Peyer's patch (tissue), 4 donors: ENCODE measurements around the gene GRN. TPM values are rescaled to one million over a fixed set of nuclear protein-coding genes. Genes with fewer than 3 reads are reported as not detected.
A peak's percentile ranks its signal among the peaks of the same experiment; 100 is the strongest.

Experiments used
- DNase-seq, 3 donors: peaks; one replicate each; pipeline ENCODE4 v3.0.0-alpha.2; 2017 to 2019
- H3K27ac ChIP-seq, 4 donors: fragments of 200-600 bp; sonication (generic); one replicate each; pipeline ENCODE4 v1.5.1; 2016 to 2019
- H3K27me3 ChIP-seq, 2 donors: fragments of 200-600 bp; sonication (generic); one replicate each; pipeline ENCODE4 v1.5.1; 2019
- H3K36me3 ChIP-seq, 3 donors: fragments of 200-600 bp; sonication (generic); one replicate each; pipeline ENCODE4 v1.5.1; 2016 to 2019
- H3K4me1 ChIP-seq, 4 donors: fragments of 200-600 bp; sonication (generic); one replicate each; pipeline ENCODE4 v1.5.1; 2016 to 2019
- H3K4me3 ChIP-seq, 4 donors: fragments of 200-600 bp; sonication (generic); 1 replicate in 3 of 4; 2 replicates in 1 of 4; pipeline ENCODE4 v1.5.1; 2016 to 2019; ENCODE audit warnings: mild to moderate bottlenecking in 1 of 4
- H3K9me3 ChIP-seq, 4 donors: fragments of 200-600 bp; sonication (generic); one replicate each; pipeline ENCODE4 v1.5.1; 2016 to 2019; ENCODE audit warnings: mild to moderate bottlenecking in 1 of 4
- POLR2A ChIP-seq, 2 donors: fragments of 450-650 bp; IDR thresholded peaks; one replicate each; pipeline ENCODE4 v1.5.1; 2017; ENCODE audit warnings: antibody characterized with exemption in 2 of 2, mild to moderate bottlenecking in 2 of 2, moderate library complexity in 2 of 2
- total RNA-seq, 4 donors: library from RNA; depleted of rRNA; stranded (reverse); fragments of >200 nt; gene quantifications; one replicate each; pipeline ENCODE4 v1.1.0, GENCODE V29; 2016
- TF ChIP-seq, protein P1 (sequence below), 6 experiments: fragments of 450-650 bp in 4 of 6; fragments of 200-600 bp in 2 of 6; sonication (generic) in 1 of 6; IDR thresholded peaks; one replicate each; pipeline ENCODE4 v1.5.1; 2017 to 2019; ENCODE audit warnings: antibody characterized with exemption in 6 of 6, mild to moderate bottlenecking in 3 of 6, moderate library complexity in 1 of 6

GRN gene
- total RNA-seq, 4 donors from 2014 or later, result 145 to 678 (median 492) TPM

DNA sequence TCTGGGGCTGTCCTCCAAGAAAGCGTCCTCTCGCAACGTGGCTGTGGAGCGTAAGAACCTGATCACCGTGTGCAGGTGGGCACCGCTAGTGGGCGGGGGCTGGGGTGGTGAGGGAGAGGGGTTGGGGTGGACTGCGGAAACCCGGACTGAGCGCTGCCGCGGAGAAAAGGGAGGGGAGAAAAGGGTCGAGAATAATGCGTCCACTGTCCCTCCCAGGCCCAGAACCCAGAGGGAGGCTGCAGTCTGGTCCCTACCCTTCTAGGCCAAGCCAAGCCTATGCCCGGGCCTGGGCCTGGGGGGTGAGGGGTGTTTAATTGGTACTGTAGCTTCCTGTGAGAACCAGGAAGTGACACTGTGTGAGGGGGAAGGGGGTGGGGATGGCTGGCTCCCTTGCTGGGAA is 36.2 kb upstream of the GRN start:
- Histone ChIP-seq H3K36me3 (no peaks in the 10 kb centered on the region), H3K27me3 (no peaks in the 10 kb centered on the region), H3K27ac (no peak overlapping the region), H3K9me3 (no peaks in the 10 kb centered on the region), H3K4me1 (peaks cover 0 to 21% (median 11%) of the 10 kb centered on the region in 4 donors), H3K4me3 (peak overlapping the region; percentile 9 to 50 (median 36))
- no peak for DNase-seq
- no peak for TF ChIP-seq POLR2A (IDR thresholded peaks at IDR 0.05)
- TF ChIP-seq, protein P1, sequence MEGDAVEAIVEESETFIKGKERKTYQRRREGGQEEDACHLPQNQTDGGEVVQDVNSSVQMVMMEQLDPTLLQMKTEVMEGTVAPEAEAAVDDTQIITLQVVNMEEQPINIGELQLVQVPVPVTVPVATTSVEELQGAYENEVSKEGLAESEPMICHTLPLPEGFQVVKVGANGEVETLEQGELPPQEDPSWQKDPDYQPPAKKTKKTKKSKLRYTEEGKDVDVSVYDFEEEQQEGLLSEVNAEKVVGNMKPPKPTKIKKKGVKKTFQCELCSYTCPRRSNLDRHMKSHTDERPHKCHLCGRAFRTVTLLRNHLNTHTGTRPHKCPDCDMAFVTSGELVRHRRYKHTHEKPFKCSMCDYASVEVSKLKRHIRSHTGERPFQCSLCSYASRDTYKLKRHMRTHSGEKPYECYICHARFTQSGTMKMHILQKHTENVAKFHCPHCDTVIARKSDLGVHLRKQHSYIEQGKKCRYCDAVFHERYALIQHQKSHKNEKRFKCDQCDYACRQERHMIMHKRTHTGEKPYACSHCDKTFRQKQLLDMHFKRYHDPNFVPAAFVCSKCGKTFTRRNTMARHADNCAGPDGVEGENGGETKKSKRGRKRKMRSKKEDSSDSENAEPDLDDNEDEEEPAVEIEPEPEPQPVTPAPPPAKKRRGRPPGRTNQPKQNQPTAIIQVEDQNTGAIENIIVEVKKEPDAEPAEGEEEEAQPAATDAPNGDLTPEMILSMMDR (IDR thresholded peaks at IDR 0.05), result no peak

DNA sequence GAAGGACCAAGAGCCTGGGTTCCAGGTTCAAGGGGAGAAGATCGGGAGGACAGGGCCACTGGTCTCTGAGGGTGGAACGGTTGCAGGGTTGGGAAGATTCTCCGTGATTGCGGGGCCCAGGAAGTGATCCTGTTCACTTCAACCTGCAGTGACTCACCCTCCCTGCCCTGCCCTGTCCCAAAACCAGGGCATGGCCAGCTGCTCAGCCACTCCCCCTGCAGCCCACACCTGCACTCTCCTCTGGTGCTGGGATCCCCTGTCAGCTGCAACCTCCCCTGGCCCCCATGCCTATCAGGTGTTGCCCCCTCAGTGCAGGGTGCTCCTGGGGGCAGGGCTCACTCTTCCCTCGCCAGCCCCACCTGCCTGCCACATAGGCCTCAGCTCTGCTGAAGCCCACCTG is 35.6 kb upstream of the GRN start:
- TF ChIP-seq, protein P1 (IDR thresholded peaks at IDR 0.05), result no peak
- no peak for TF ChIP-seq POLR2A (IDR thresholded peaks at IDR 0.05)
- Histone ChIP-seq H3K9me3 (no peaks in the 10 kb centered on the region), H3K36me3 (no peaks in the 10 kb centered on the region), H3K4me3 (no peak overlapping the region), H3K27me3 (peaks cover 0 to 2% of the 10 kb centered on the region in 2 donors), H3K4me1 (peaks cover 0 to 21% (median 11%) of the 10 kb centered on the region in 4 donors), H3K27ac (no peak overlapping the region)
- no peak for DNase-seq

DNA sequence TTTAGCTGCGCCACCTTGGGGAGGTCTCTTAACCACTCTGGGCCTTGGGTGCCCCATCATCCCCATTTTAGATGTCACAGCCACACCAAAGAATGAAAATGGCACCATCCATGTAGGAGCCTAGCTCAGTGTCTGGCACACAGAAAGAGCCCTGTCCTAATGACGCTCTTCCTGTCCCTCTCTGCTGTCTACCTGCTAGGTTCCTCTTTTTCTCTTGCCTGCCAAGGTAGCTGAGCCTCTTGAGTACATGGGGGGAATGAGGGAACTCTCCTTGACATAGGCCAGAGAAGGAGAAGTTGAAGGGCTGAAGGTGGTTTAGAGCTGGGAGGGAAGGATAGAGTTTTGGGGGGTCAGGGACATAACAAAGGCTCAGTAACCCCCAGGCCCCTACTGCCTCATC is 34.9 kb upstream of the GRN start:
- Histone ChIP-seq H3K27me3 (peaks cover 0 to 9% of the 10 kb centered on the region in 2 donors), H3K4me3 (no peak overlapping the region), H3K4me1 (peaks cover 0 to 26% (median 14%) of the 10 kb centered on the region in 4 donors), H3K27ac (no peak overlapping the region), H3K9me3 (no peaks in the 10 kb centered on the region), H3K36me3 (no peaks in the 10 kb centered on the region)
- no peak for DNase-seq
- TF ChIP-seq, protein P1 (IDR thresholded peaks at IDR 0.05), result no peak
- TF ChIP-seq POLR2A (IDR thresholded peaks at IDR 0.05), result no peak

DNA sequence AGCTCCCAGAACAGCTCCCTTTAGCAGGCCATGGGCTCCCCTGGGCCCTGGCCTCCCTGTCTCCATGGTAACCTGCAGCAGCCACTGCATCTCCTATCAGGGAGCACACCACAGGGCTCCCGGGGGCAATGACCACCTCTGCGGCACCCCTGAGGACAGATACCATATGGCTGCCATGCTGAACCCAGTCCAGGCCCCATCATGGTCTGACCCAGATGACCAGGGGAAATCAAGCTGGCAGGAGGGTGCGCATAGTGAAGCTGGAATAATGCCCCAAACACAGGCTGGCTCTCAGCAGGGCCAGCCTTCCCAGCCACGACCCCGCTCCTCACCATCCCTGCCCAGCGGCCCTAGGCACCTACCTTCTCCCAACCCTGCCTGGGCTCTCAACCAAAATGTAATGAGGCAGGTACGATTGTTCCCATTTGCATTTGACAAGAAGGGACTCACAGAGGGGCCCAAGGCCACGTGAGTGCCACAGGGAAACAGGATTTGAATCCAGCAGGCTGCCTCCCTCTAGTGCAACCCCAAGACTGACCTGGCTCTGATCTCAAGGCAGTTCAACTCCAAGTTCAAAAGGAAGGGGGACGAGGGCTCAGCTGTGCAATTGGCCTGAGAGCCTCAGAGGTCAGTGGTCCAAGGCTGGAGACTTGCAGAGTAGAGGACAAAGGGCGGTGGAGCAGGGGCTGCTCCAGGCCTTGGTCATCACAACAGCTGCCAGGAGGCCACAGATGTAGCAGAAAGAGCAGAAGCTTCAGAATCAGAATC is 34.3 kb upstream of the GRN start:
- H3K9me3 ChIP-seq, result no peaks in the 10 kb centered on the region
- H3K4me3 ChIP-seq, result no peak overlapping the region
- H3K36me3 ChIP-seq, result no peaks in the 10 kb centered on the region
- DNase-seq, result no peak
- no peak for TF ChIP-seq POLR2A (IDR thresholded peaks at IDR 0.05)
- TF ChIP-seq, protein P1 (IDR thresholded peaks at IDR 0.05), result no peak
- no peak overlapping the region for H3K27ac ChIP-seq
- H3K27me3 ChIP-seq, result peaks cover 0 to 14% of the 10 kb centered on the region in 2 donors
- peaks cover 0 to 32% (median 15%) of the 10 kb centered on the region in 4 donors for H3K4me1 ChIP-seq

DNA sequence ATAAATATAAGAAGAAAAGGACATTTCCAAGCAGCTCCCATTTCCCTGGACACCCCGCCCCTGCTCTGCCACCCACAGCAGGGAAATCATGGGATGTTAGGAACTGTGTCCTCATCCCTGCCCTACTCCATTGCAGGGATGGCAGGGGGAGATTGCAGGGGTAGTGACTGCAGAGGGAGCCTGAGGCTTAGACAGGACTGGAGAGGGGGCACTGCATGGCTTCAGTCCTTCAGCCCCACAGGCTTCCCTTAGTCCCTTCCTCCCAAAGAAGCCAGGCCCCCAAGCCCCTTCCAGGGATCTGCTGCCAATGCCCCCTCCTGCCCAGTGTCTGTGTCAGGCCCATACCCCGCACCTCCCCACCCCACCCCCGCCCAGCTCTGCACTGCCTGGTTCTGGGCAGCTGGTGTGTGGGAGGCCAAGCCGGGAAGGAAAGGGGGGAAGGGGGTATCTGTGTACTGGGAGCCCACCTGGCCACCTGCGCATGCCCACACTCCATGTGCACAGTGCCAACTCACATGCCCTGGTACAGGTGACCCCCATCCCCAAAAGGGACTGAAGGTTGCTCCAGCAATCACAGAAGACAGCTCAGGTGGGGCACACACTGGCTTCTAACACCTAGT is 33.4 kb upstream of the GRN start:
- Histone ChIP-seq H3K36me3 (no peaks in the 10 kb centered on the region), H3K4me1 (peaks cover 0 to 34% (median 15%) of the 10 kb centered on the region in 4 donors), H3K9me3 (no peaks in the 10 kb centered on the region), H3K4me3 (no peak overlapping the region), H3K27me3 (peaks cover 0 to 22% of the 10 kb centered on the region in 2 donors), H3K27ac (no peak overlapping the region)
- no peak for DNase-seq
- TF ChIP-seq POLR2A (IDR thresholded peaks at IDR 0.05), result no peak
- TF ChIP-seq, protein P1 (IDR thresholded peaks at IDR 0.05), result no peak
